Prostate gland (tissue), 2 donors: Measurements from ENCODE around the gene DCC. TPM values are rescaled to one million over a fixed set of nuclear protein-coding genes. Genes with fewer than 3 reads are reported as not detected.

Experiments
- DNase-seq: peaks from one replicate; pipeline ENCODE4 v3.0.0-alpha.2; 2019; ENCODE audit warnings: low spot score
- H3K27ac ChIP-seq, 2 donors: fragments of 200-600 bp; sonication (generic); 2 replicates each; pipeline ENCODE4 v1.5.1; 2017 to 2019
- H3K27me3 ChIP-seq: fragments of 200-600 bp; sonication (generic); replicated peaks from 2 replicates; pipeline ENCODE4 v1.5.1; 2019; ENCODE audit not compliant: insufficient read depth
- H3K36me3 ChIP-seq, 2 donors: fragments of 200-600 bp; sonication (generic); 1 replicate in 1 of 2; 2 replicates in 1 of 2; pipeline versions ENCODE4 v1.5.1 to v1.8.1; 2017 to 2019
- H3K4me1 ChIP-seq: fragments of 200-600 bp; sonication (generic); replicated peaks from 2 replicates; pipeline ENCODE4 v1.5.1; 2019
- H3K4me3 ChIP-seq, 2 donors: fragments of 200-600 bp; sonication (generic); 2 replicates each; pipeline ENCODE4 v1.5.1; 2017 to 2019
- H3K9me3 ChIP-seq: fragments of 200-600 bp; sonication (generic); 2 replicates; pipeline ENCODE4 v1.5.1; 2017
- CTCF ChIP-seq, 4 experiments: fragments of 200-600 bp in 2 of 4; fragments of 450-650 bp in 2 of 4; sonication (generic) in 2 of 4; IDR thresholded peaks; 1 replicate in 3 of 4; 2 replicates in 1 of 4; pipeline ENCODE4 v1.5.1; 2016 to 2019; ENCODE audit warnings: antibody characterized with exemption in 4 of 4, mild to moderate bottlenecking in 2 of 4, moderate library complexity in 2 of 4
- POLR2A ChIP-seq: fragments of 450-650 bp; IDR thresholded peaks from one replicate; pipeline ENCODE4 v1.6.1; 2016; ENCODE audit warnings: antibody characterized with exemption, mild to moderate bottlenecking
- POLR2AphosphoS5 ChIP-seq: sonication (generic); formaldehyde crosslinking; IDR thresholded peaks from one replicate; pipeline ENCODE4 v1.6.1; 2017; ENCODE audit warnings: antibody characterized with exemption
- WGBS: methylation state at CpG from one replicate; pipeline ENCODE4 v1.1.5; 2018; 5-methylcytosine and 5-hydroxymethylcytosine counted together
- intact Hi-C: fragments of 100-400 bp; cut with DNase I; formaldehyde crosslinking; loops from one replicate; pipeline ENCODE4 v1.14.2; 2022
- total RNA-seq, 2 donors: library from RNA; depleted of rRNA; stranded (reverse); fragments of >200 nt; gene quantifications; one replicate each; pipeline ENCODE4 v1.1.0, GENCODE V29; 2016

The DCC gene
- total RNA-seq, 2 donors from 2014 or later, result 0.55 to 3.7 TPM

GRCh38 chr18:53148123-53148522 lies 808.1 kb downstream of the DCC start:
- no peaks in the 10 kb centered on the region for H3K36me3 ChIP-seq
- WGBS, result 48% methylated on average over 5 of the region's 5 CpGs
- no peaks in the 10 kb centered on the region for H3K27me3 ChIP-seq
- intact Hi-C loops, result no loop called here
- no peaks in the 10 kb centered on the region for H3K4me1 ChIP-seq
- no peaks in the 10 kb centered on the region for H3K9me3 ChIP-seq
- no peak for DNase-seq
- TF ChIP-seq POLR2AphosphoS5 (no peak), CTCF (IDR thresholded peaks at IDR 0.05) (no peak), POLR2A (no peak)
- no peak overlapping the region for H3K4me3 ChIP-seq
- H3K27ac ChIP-seq, result no peak overlapping the region

- intact Hi-C loops, result no loop called here
- no peaks in the 10 kb centered on the region for H3K4me1 ChIP-seq
- no peak for DNase-seq
- no peak for TF ChIP-seq POLR2A
- no peak overlapping the region for H3K27ac ChIP-seq
- no peaks in the 10 kb centered on the region for H3K27me3 ChIP-seq
- H3K9me3 ChIP-seq, result no peaks in the 10 kb centered on the region
- H3K36me3 ChIP-seq, result no peaks in the 10 kb centered on the region
- WGBS, result 82% methylated on average over 2 of the region's 2 CpGs
- H3K4me3 ChIP-seq, result no peak overlapping the region
These were observed 812.5 kb downstream of the DCC start for GRCh38 chr18:53152476-53152875.

- intact Hi-C loops, result no loop called here
- H3K4me1 ChIP-seq, result no peaks in the 10 kb centered on the region
- no peak for DNase-seq
- H3K9me3 ChIP-seq, result no peaks in the 10 kb centered on the region
- no peak for TF ChIP-seq POLR2A
- no peak for TF ChIP-seq POLR2AphosphoS5
- TF ChIP-seq CTCF (IDR thresholded peaks at IDR 0.05), result no peak
- no peaks in the 10 kb centered on the region for H3K36me3 ChIP-seq
- H3K27ac ChIP-seq, result no peak overlapping the region
- H3K27me3 ChIP-seq, result no peaks in the 10 kb centered on the region
- no peak overlapping the region for H3K4me3 ChIP-seq
- WGBS, result 27% methylated on average over 4 of the region's 4 CpGs
These were observed 813.3 kb downstream of the DCC start for GRCh38 chr18:53153281-53153680.

GRCh38 chr18:53153800-53154199 lies 813.8 kb downstream of the DCC start:
- no peaks in the 10 kb centered on the region for H3K27me3 ChIP-seq
- H3K9me3 ChIP-seq, result no peaks in the 10 kb centered on the region
- no peaks in the 10 kb centered on the region for H3K36me3 ChIP-seq
- no peak for DNase-seq
- no peak overlapping the region for H3K27ac ChIP-seq
- TF ChIP-seq POLR2A (no peak), CTCF (IDR thresholded peaks at IDR 0.05) (no peak), POLR2AphosphoS5 (no peak)
- intact Hi-C loops, result no loop called here
- no peak overlapping the region for H3K4me3 ChIP-seq
- no peaks in the 10 kb centered on the region for H3K4me1 ChIP-seq
- 75% methylated on average over 5 of the region's 5 CpGs for WGBS

GRCh38 chr18:53165770-53166169 lies 825.8 kb downstream of the DCC start:
- intact Hi-C loops, result no loop called here
- no peak for DNase-seq
- 87% methylated on average over 1 of the region's 1 CpG for WGBS

More at GRCh38 chr18:53165770-53166169, 825.8 kb downstream of the DCC start:
- TF ChIP-seq POLR2A, result no peak
- no peak for TF ChIP-seq POLR2AphosphoS5
- TF ChIP-seq CTCF (IDR thresholded peaks at IDR 0.05), result no peak
- Histone ChIP-seq H3K27me3 (no peaks in the 10 kb centered on the region), H3K27ac (no peak overlapping the region), H3K36me3 (no peaks in the 10 kb centered on the region), H3K4me3 (no peak overlapping the region), H3K4me1 (no peaks in the 10 kb centered on the region), H3K9me3 (no peaks in the 10 kb centered on the region)
